ENCODE data around the gene GPRC6A. TPM values are rescaled to one million over a fixed set of nuclear protein-coding genes. Genes with fewer than 3 reads are reported as not detected.

Gene GPRC6A
- total RNA-seq, 2 donors from 2014 or later = not detected

Other genes with a start within 250 kb of the GPRC6A start
- gene RSPH4A, start 212.6 kb downstream of the GPRC6A start, total RNA-seq = under 1 TPM; 0.51 to 0.71 TPM
- 10 to 100 TPM; 10.1 to 11.1 TPM for gene ZUP1, start 160.3 kb downstream of the GPRC6A start, total RNA-seq
- 10 to 100 TPM; 18.3 to 23.7 TPM for gene KPNA5, start 147.9 kb downstream of the GPRC6A start, total RNA-seq
- gene FAM162B, start 63.4 kb downstream of the GPRC6A start, total RNA-seq = 1 to 10 TPM; 3.9 to 6.8 TPM
- not detected for gene RFX6, start 48.2 kb upstream of the GPRC6A start, total RNA-seq